ENCODE results near the gene TRIM47.

Gene TRIM47

GRCh38 chr17:75896415-75897159 is 18.2 kb upstream of the TRIM47 start, which contains the start of gene TRIM65:
Gene TRIM65, minus strand, starts transcription at chr17:75896951. Its CDS starts 14 bp downstream, at chr17:75896937.
- peak; percentile 37 for TF ChIP-seq CTCF (IDR thresholded peaks at IDR 0.05; ENCODE audit: insufficient read depth, low read depth, low read length, missing control alignments)
- DNase-seq (ENCODE audit: low read depth) = peak; percentile 89
- peak within 1 kb of the TSS; percentile 72 for H3K4me3 ChIP-seq (ENCODE audit: low read depth, low read length)

GRCh38 chr17:75895370-75896155 is 17.2 kb upstream of the TRIM47 start:
- peak; percentile 38 for DNase-seq (ENCODE audit: low read depth)
- H3K4me3 ChIP-seq (ENCODE audit: low read depth, low read length) = peak overlapping the region; percentile 72

GRCh38 chr17:75894049-75894733 is 15.8 kb upstream of the TRIM47 start:
- no peak overlapping the region for H3K4me3 ChIP-seq (ENCODE audit: low read depth, low read length)
- no peak for TF ChIP-seq CTCF (IDR thresholded peaks at IDR 0.05; ENCODE audit: insufficient read depth, low read depth, low read length, missing control alignments)
- no peak for DNase-seq (ENCODE audit: low read depth)

More at GRCh38 chr17:75895370-75896155, 17.2 kb upstream of the TRIM47 start:
- peak; percentile 43 for TF ChIP-seq CTCF (IDR thresholded peaks at IDR 0.05; ENCODE audit: insufficient read depth, low read depth, low read length, missing control alignments)

- DNase-seq (ENCODE audit: low read depth) = no peak
- no peak overlapping the region for H3K4me3 ChIP-seq (ENCODE audit: low read depth, low read length)
- TF ChIP-seq CTCF (IDR thresholded peaks at IDR 0.05; ENCODE audit: insufficient read depth, low read depth, low read length, missing control alignments) = no peak
These were observed 15.1 kb upstream of the TRIM47 start for GRCh38 chr17:75893305-75894048.

- DNase-seq (ENCODE audit: low read depth) = no peak
- TF ChIP-seq CTCF (IDR thresholded peaks at IDR 0.05; ENCODE audit: insufficient read depth, low read depth, low read length, missing control alignments) = no peak
These were observed 14.3 kb upstream of the TRIM47 start for GRCh38 chr17:75892556-75893224.

More at GRCh38 chr17:75892556-75893224, 14.3 kb upstream of the TRIM47 start:
- H3K4me3 ChIP-seq (ENCODE audit: low read depth, low read length) = no peak overlapping the region
